ENCODE results near the gene SETD6.

- TF ChIP-seq CTCF (conservative IDR thresholded peaks at IDR 0.05; ENCODE audit: low read depth, low read length) (no peak), EZH2 (IDR thresholded peaks at IDR 0.05; ENCODE audit: low read length, unreplicated experiment) (no peak), EZH2phosphoT487 (IDR thresholded peaks at IDR 0.05; ENCODE audit: borderline replicate concordance, low read length) (no peak)
Measured at GRCh38 chr16:58536278-58536677, 21.0 kb downstream of the SETD6 start.

Data from PC-3 (cell line).